ENCODE data around the gene SLC35F3. TPM values are rescaled to one million over a fixed set of nuclear protein-coding genes. Genes with fewer than 3 reads are reported as not detected.

SLC35F3 gene
- total RNA-seq, 2 experiments from 2014 or later, result 0.86 to 1.8 TPM

- POLR2A ChIA-PET, result no interaction called here
Observed at GRCh38 chr1:234134878-234135277, 230.4 kb downstream of the SLC35F3 start.

GRCh38 chr1:234135501-234135900 is 231.0 kb downstream of the SLC35F3 start:
- ChIA-PET POLR2A (no interaction called here), CTCF (interaction anchor here (0.7 kb wide), 1 partner anchor 188 kb away, joined by 4 read pairs; no protein-coding TSS in a partner anchor)
- intact Hi-C loops (cut with DNase I, micrococcal nuclease), result no loop called here
- ATAC-seq (no peak), DNase-seq (no peak)
- H3K27me3 Mint-ChIP-seq, result peaks cover 9% of the 10 kb centered on the region
- no peaks in the 10 kb centered on the region for H3K4me1 Mint-ChIP-seq
- H3K27ac Mint-ChIP-seq, result no peak overlapping the region
- H3K9me3 Mint-ChIP-seq (ENCODE audit: low read depth), result no peaks in the 10 kb centered on the region
- H3K36me3 Mint-ChIP-seq (ENCODE audit: low read depth), result no peaks in the 10 kb centered on the region
- no peak overlapping the region for H3K4me3 Mint-ChIP-seq

More at GRCh38 chr1:234134878-234135277, 230.4 kb downstream of the SLC35F3 start:
- intact Hi-C loops (cut with DNase I, micrococcal nuclease), result no loop called here
- Mint-ChIP-seq H3K9me3 (ENCODE audit: low read depth) (no peaks in the 10 kb centered on the region), H3K27me3 (peaks cover 9% of the 10 kb centered on the region), H3K4me1 (no peaks in the 10 kb centered on the region), H3K4me3 (no peak overlapping the region), H3K36me3 (ENCODE audit: low read depth) (no peaks in the 10 kb centered on the region), H3K27ac (no peak overlapping the region)
- ATAC-seq, result no peak
- no peak for DNase-seq
- CTCF ChIA-PET, result no interaction called here

DNA sequence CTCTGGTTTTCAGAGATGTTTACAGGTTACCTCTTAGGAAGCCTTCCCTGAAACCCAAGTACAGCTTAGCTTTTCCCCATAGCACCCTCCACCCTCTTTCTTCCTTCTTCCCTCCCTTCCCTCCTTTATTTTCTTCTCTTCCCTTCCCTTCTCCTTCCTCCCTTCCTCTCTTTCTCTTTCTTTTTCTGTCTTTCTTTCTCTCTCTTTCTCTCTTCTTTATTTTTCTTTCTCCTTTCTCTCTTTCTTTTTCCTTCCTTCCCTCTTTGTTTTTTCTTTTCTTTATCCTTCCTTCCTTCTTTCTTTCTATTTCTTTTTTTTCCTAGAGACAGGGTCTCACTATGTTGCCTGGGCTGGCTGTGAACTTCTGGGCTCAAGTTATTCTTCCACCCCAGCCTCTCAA is 231.6 kb downstream of the SLC35F3 start:
- no peaks in the 10 kb centered on the region for H3K4me1 Mint-ChIP-seq
- H3K36me3 Mint-ChIP-seq (ENCODE audit: low read depth), result no peaks in the 10 kb centered on the region
- DNase-seq (no peak), ATAC-seq (no peak)
- intact Hi-C loops (cut with DNase I, micrococcal nuclease), result no loop called here
- no peak overlapping the region for H3K4me3 Mint-ChIP-seq
- ChIA-PET POLR2A (no interaction called here), CTCF (interaction anchor here (0.7 kb wide), 1 partner anchor 187 kb away, joined by 4 read pairs; no protein-coding TSS in a partner anchor)
- peaks cover 9% of the 10 kb centered on the region for H3K27me3 Mint-ChIP-seq
- H3K9me3 Mint-ChIP-seq (ENCODE audit: low read depth), result no peaks in the 10 kb centered on the region
- H3K27ac Mint-ChIP-seq, result no peak overlapping the region

DNA sequence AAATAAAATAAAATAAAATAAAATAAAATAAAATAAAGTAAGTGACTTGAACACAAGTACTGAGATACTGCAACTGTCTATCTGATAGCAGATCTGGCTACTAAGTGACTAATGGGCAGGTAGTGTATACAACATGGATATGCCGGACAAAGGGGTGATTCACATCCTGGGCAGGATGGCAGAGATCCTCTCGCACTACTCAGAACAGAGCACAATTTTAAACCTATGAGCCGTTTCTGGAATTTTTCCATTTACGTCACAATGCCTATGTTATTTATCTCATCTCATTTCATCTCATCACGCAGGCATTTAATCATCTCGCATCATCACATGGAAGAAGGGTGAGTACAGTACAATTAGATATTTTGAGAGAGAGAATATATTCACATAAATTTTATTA is 235.5 kb downstream of the SLC35F3 start:
- DNase-seq, result no peak
- Mint-ChIP-seq H3K9me3 (ENCODE audit: low read depth) (no peaks in the 10 kb centered on the region), H3K4me3 (no peak overlapping the region), H3K4me1 (no peaks in the 10 kb centered on the region), H3K27ac (no peak overlapping the region), H3K27me3 (peaks cover 15% of the 10 kb centered on the region), H3K36me3 (ENCODE audit: low read depth) (no peaks in the 10 kb centered on the region)
- ChIA-PET CTCF (no interaction called here), POLR2A (no interaction called here)
- ATAC-seq, result no peak
- intact Hi-C loops (cut with DNase I, micrococcal nuclease), result no loop called here

DNA sequence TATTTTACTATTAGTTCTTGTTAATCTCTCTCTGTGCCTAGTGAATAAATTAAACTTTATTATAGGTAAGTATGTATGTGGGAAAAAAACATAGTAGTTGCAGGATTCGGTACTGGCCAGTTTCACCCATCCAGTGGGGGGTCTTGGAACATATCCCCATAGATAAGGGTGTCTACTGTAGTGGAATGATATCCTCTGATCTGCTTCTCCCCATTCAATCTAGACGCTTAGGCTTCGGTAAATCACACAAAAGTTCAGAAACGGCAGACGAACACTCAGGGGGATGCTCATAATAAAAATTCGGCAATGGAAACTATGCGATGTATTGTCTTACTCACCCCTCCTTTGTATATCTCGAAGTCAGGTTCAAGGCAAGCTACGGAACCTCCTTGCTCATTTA is 235.9 kb downstream of the SLC35F3 start:
- H3K4me1 Mint-ChIP-seq, result no peaks in the 10 kb centered on the region
- ChIA-PET POLR2A (no interaction called here), CTCF (no interaction called here)
- ATAC-seq, result no peak
- intact Hi-C loops (cut with DNase I, micrococcal nuclease), result no loop called here
- no peaks in the 10 kb centered on the region for H3K36me3 Mint-ChIP-seq (ENCODE audit: low read depth)
- H3K27me3 Mint-ChIP-seq, result peaks cover 19% of the 10 kb centered on the region
- H3K4me3 Mint-ChIP-seq, result no peak overlapping the region
- no peak for DNase-seq
- H3K9me3 Mint-ChIP-seq (ENCODE audit: low read depth), result no peaks in the 10 kb centered on the region
- no peak overlapping the region for H3K27ac Mint-ChIP-seq

- DNase-seq (no peak), ATAC-seq (no peak)
- H3K9me3 Mint-ChIP-seq (ENCODE audit: low read depth), result no peaks in the 10 kb centered on the region
- ChIA-PET POLR2A (no interaction called here), CTCF (no interaction called here)
- intact Hi-C loops (cut with DNase I, micrococcal nuclease), result no loop called here
- H3K4me1 Mint-ChIP-seq, result no peaks in the 10 kb centered on the region
- H3K27me3 Mint-ChIP-seq, result peaks cover 19% of the 10 kb centered on the region
- no peaks in the 10 kb centered on the region for H3K36me3 Mint-ChIP-seq (ENCODE audit: low read depth)
- H3K27ac Mint-ChIP-seq, result no peak overlapping the region
- no peak overlapping the region for H3K4me3 Mint-ChIP-seq
Observed at GRCh38 chr1:234141006-234141405, 236.5 kb downstream of the SLC35F3 start.

DNA sequence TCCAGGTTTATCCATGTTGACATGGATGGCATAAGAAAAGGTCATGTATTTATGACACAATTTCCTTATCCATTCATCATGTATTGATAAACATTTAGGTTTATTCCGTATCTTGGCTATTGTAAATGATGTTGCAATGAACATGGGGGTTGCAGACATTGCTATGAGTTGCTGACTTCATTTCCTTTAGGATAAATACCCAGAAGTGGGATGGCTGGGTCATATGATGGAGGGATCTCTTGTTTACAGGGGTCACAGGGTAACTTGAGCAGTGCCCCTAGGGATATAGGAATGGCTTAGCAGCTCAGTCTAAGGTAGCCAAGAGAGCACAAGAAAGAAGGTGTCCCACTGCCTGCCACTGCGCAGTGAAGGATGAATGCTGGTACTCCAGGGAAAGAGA is 239.2 kb downstream of the SLC35F3 start:
- H3K27me3 Mint-ChIP-seq, result peaks cover 18% of the 10 kb centered on the region
- CTCF ChIA-PET, result no interaction called here
- H3K4me3 Mint-ChIP-seq, result no peak overlapping the region
- H3K27ac Mint-ChIP-seq, result no peak overlapping the region
- peaks cover 6% of the 10 kb centered on the region for H3K4me1 Mint-ChIP-seq
- ATAC-seq (no peak), DNase-seq (no peak)
- POLR2A ChIA-PET, result no interaction called here
- intact Hi-C loops (cut with DNase I, micrococcal nuclease), result no loop called here
- peaks cover 2% of the 10 kb centered on the region for H3K36me3 Mint-ChIP-seq (ENCODE audit: low read depth)
- peaks cover 4% of the 10 kb centered on the region for H3K9me3 Mint-ChIP-seq (ENCODE audit: low read depth)

DNA sequence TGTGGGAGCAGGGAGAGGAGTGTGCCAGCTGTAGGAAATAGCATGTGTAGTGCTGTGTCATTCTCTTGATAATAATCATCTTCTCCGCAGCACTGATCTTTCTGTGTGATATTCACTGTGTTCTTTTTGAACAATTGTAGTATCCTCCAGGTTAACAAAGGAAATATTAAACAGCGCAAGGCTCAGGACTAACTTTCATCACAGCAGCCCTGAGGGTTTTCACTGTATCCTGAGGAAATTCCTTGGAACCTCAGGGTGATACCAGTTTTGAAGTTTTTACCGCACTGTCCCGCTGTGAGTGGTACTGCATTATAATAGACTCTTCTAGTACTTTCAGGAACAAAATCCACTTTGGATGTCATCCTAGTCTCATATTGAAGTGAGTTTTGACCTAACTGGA is 240.4 kb downstream of the SLC35F3 start:
- CTCF ChIA-PET, result interaction anchor here (0.6 kb wide), 1 partner anchor 148 kb away, joined by 3 read pairs; no protein-coding TSS in a partner anchor
- no peak overlapping the region for H3K4me3 Mint-ChIP-seq
- H3K27ac Mint-ChIP-seq, result no peak overlapping the region
- H3K27me3 Mint-ChIP-seq, result peaks cover 21% of the 10 kb centered on the region
- no peak for DNase-seq
- intact Hi-C loops (cut with DNase I, micrococcal nuclease), result no loop called here
- POLR2A ChIA-PET, result no interaction called here
- peaks cover 2% of the 10 kb centered on the region for H3K36me3 Mint-ChIP-seq (ENCODE audit: low read depth)
- H3K9me3 Mint-ChIP-seq (ENCODE audit: low read depth), result peaks cover 4% of the 10 kb centered on the region
- H3K4me1 Mint-ChIP-seq, result peaks cover 14% of the 10 kb centered on the region
- no peak for ATAC-seq

DNA sequence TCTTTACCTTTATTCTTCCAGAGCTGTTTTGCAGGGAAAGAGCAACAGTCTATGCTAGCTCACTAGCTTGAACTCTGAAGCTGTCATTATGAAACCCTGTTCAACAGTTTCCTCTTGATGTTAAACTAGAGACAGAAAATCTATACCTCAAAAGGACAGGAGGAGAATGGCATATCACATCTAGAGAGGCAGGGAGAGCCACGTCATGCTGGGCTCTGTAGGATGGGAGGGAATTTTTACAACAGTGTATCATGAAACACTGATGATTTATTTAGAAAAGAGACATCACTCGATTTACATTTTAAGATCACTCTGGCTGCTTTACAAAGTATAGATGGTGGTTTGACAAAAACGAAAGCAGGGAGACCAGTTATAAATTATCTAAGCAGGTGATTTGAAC is 243.9 kb downstream of the SLC35F3 start:
- peaks cover 2% of the 10 kb centered on the region for H3K36me3 Mint-ChIP-seq (ENCODE audit: low read depth)
- peaks cover 18% of the 10 kb centered on the region for H3K4me1 Mint-ChIP-seq
- ATAC-seq, result peak; percentile 87
- intact Hi-C loops (cut with DNase I, micrococcal nuclease), result no loop called here
- peaks cover 25% of the 10 kb centered on the region for H3K27me3 Mint-ChIP-seq
- CTCF ChIA-PET, result interaction anchor here (0.9 to 1.4 kb wide), 2 partner anchors 34 to 162 kb away, joined by 3 to 4 read pairs; no protein-coding TSS in a partner anchor
- POLR2A ChIA-PET, result no interaction called here
- peaks cover 4% of the 10 kb centered on the region for H3K9me3 Mint-ChIP-seq (ENCODE audit: low read depth)
- H3K27ac Mint-ChIP-seq, result peak overlapping the region; percentile 48
- peak overlapping the region; percentile 2 for H3K4me3 Mint-ChIP-seq
- DNase-seq, result peak; percentile 39

DNA sequence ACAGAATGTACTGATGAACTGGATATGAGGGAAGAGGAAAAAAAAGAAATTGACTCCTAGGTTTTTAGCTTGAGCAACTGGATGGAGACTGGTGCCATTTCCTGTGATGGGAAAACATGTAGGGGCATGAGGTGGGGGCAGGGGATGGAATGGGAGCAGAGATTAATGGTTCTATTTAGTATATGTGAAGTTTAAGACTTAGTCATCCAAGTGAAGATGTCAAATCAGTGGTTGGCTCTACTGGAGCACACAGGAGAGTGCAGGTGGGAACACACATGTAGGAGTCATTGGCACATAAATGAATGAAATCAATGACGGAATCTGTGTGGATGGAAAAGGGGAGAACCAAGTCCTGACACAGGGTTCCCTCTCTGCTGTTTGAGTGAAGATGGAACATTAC is 244.3 kb downstream of the SLC35F3 start:
- H3K9me3 Mint-ChIP-seq (ENCODE audit: low read depth), result peaks cover 4% of the 10 kb centered on the region
- peaks cover 18% of the 10 kb centered on the region for H3K4me1 Mint-ChIP-seq
- peaks cover 23% of the 10 kb centered on the region for H3K27me3 Mint-ChIP-seq
- ATAC-seq, result no peak
- peaks cover 2% of the 10 kb centered on the region for H3K36me3 Mint-ChIP-seq (ENCODE audit: low read depth)
- peak overlapping the region; percentile 2 for H3K4me3 Mint-ChIP-seq
- CTCF ChIA-PET, result interaction anchor here (0.6 to 1.9 kb wide), 4 partner anchors 25 to 161 kb away, joined by 3 to 10 read pairs (median 4); no protein-coding TSS in a partner anchor
- DNase-seq, result no peak
- POLR2A ChIA-PET, result no interaction called here
- intact Hi-C loops (cut with DNase I, micrococcal nuclease), result no loop called here
- peak overlapping the region; percentile 48 for H3K27ac Mint-ChIP-seq

DNA sequence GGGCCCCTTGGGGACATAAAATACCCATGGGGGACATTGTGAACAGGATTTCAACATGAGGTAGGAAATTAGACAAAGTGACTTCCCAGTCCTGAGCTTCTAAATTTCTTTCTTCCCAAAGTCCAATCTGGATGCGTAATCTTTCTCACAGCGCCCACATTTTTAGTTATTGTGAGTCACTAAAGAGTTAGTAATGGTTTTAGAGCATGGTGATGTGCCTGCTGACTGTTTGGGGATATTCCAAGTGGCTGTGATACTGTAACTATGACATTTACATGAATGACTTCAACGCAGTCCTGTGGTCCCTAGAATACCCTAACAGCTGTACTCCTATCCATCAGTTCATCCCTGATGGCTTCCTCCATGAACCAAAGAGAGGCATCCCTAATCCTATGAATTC is 244.7 kb downstream of the SLC35F3 start:
- Mint-ChIP-seq H3K27ac (no peak overlapping the region), H3K9me3 (ENCODE audit: low read depth) (peaks cover 4% of the 10 kb centered on the region), H3K36me3 (ENCODE audit: low read depth) (peaks cover 2% of the 10 kb centered on the region), H3K4me3 (no peak overlapping the region), H3K4me1 (peaks cover 18% of the 10 kb centered on the region), H3K27me3 (peaks cover 23% of the 10 kb centered on the region)
- ATAC-seq (peak; percentile 55), DNase-seq (no peak)
- intact Hi-C loops (cut with DNase I, micrococcal nuclease), result no loop called here
- ChIA-PET POLR2A (no interaction called here), CTCF (interaction anchor here (0.6 to 1.9 kb wide), 4 partner anchors 25 to 165 kb away, joined by 3 to 10 read pairs (median 4); no protein-coding TSS in a partner anchor)

DNA sequence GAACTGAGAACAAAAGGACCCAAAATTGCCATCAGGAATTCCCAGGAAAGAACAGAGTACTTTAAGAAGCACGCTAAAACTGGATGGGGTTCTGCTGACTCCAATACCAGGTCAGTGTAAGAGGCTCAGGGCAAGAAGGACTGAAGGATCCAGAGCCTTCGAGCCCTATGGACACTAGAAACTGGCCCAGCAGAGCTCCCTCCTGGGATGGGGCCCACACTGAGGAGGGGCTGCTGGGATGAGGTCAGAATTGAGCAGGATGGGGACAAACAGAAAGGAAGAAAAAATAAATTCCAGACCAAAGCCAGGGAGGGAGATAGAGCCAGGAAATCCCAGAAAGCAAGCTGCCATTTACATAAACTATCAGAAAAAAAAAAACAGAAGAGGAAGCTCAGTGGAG is 246.4 kb downstream of the SLC35F3 start:
- peaks cover 16% of the 10 kb centered on the region for H3K27me3 Mint-ChIP-seq
- ATAC-seq (no peak), DNase-seq (no peak)
- peaks cover 2% of the 10 kb centered on the region for H3K36me3 Mint-ChIP-seq (ENCODE audit: low read depth)
- H3K27ac Mint-ChIP-seq, result no peak overlapping the region
- no peak overlapping the region for H3K4me3 Mint-ChIP-seq
- intact Hi-C loops (cut with DNase I, micrococcal nuclease), result loop anchor here in 1 of 2 experiments (5.0 kb wide), 1 partner anchor 161 kb away; no protein-coding TSS in a partner anchor
- H3K4me1 Mint-ChIP-seq, result peaks cover 18% of the 10 kb centered on the region
- POLR2A ChIA-PET, result interaction anchor here (0.6 kb wide), 1 partner anchor 168 kb away, joined by 3 read pairs; no protein-coding TSS in a partner anchor
- CTCF ChIA-PET, result interaction anchor here (0.5 to 1.4 kb wide), 2 partner anchors 46 to 159 kb away, joined by 4 to 6 read pairs; no protein-coding TSS in a partner anchor
- H3K9me3 Mint-ChIP-seq (ENCODE audit: low read depth), result peaks cover 4% of the 10 kb centered on the region
